ENCODE data around the gene AMH. TPM values are rescaled to one million over a fixed set of nuclear protein-coding genes. Genes with fewer than 3 reads are reported as not detected.

The AMH gene
- total and polyA plus RNA-seq, 2 of the 4 experiments (the other 2 are of a cell fraction) = 0.86 TPM; not detected in 1

DNA sequence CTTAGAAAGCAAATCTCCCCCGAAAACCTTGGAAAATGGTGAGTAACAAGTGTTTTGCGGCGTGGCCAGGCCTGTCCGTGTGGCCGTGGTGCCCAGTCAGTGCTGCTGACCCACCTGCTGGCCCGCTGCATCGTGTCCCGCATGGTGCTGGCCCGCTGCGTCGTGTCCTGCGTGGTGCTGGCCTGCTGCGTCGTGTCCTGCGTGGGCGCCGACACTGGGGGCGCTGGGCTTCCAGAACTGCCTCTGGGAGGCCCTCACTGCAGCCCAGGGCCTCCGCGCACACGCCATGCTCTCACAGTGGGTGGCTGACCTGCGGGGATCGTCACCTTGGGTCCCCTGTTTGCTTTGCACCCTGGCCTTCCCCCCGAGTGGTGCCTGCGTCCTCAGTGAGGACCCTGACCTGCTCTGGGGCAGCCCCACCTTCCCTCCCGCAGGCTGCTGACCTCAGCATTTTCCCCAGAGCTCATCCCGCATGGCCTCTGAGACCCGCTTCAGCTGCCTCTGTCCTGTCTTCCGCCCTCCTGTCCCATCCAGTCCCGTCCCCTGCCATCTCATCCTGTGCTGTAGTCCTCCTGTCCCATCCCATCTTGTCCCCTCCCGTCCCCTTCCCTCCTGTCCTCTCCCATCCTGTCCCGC lies 23.6 kb upstream of the AMH start:
- Histone ChIP-seq H2BK120ac (ENCODE audit: low read depth, low read length) (no peak overlapping the region), H4K5ac (ENCODE audit: low read depth, low read length) (no peak overlapping the region), H2AK9ac (replicated peaks; ENCODE audit: low read depth, low read length, poor library complexity) (no peak overlapping the region), H2BK15ac (ENCODE audit: low read depth, low read length) (no peak overlapping the region), H2AK5ac (ENCODE audit: low read depth, low read length) (no peak overlapping the region), H3K36me3 (ENCODE audit: control insufficient read depth, insufficient read depth, low read length) (peaks cover 73% of the 10 kb centered on the region), H3K79me1 (ENCODE audit: low read depth in 1 of 2, low read length in 2 of 2) (peaks cover 9 to 14% of the 10 kb centered on the region in 2 experiments), H4K91ac (ENCODE audit: insufficient read depth, low read depth, low read length) (no peak overlapping the region), H3K4me3 (ENCODE audit: insufficient read depth, low read depth, low read length) (no peak overlapping the region), H3K23ac (ENCODE audit: low read depth, low read length) (no peak overlapping the region), H3K9me3 (ENCODE audit: control insufficient read depth, insufficient read depth, low read length) (no peaks in the 10 kb centered on the region), H3K4me2 (ENCODE audit: low read depth, low read length) (no peak overlapping the region), H3K27me3 (ENCODE audit: control insufficient read depth, insufficient read depth, low read length) (no peaks in the 10 kb centered on the region), H3K9ac (ENCODE audit: low read depth, low read length) (no peak overlapping the region), H3K56ac (ENCODE audit: extremely low read depth, insufficient read depth, low read length) (no peak overlapping the region), H3K4ac (ENCODE audit: low read depth, low read length) (no peak overlapping the region), H2BK20ac (ENCODE audit: low read depth, low read length) (no peak overlapping the region), H2AFZ (replicated peaks; ENCODE audit: low read length, poor library complexity) (no peak overlapping the region), H3K14ac (replicated peaks; ENCODE audit: low read depth, low read length) (no peak overlapping the region), H3K27ac (ENCODE audit: insufficient read depth, low read length) (no peak overlapping the region), H4K20me1 (ENCODE audit: insufficient read depth, low read length) (peaks cover 12% of the 10 kb centered on the region), H3K4me1 (ENCODE audit: control insufficient read depth, insufficient read depth, low read length) (no peaks in the 10 kb centered on the region), H4K8ac (ENCODE audit: low read depth in 2 of 2, low read length in 2 of 2) (no peak overlapping the region), H3K18ac (ENCODE audit: low read depth, low read length) (no peak overlapping the region), H2BK5ac (ENCODE audit: low read depth, low read length, poor library complexity, severe bottlenecking) (no peak overlapping the region), H3K9me1 (ENCODE audit: insufficient read depth, low read length) (no peaks in the 10 kb centered on the region)
- BruUV-seq (replicated peaks) = no TSS peak
- ChIA-PET POLR2A (ENCODE audit: unreplicated experiment) (no interaction called here), CTCF (no interaction called here)
- DNase-seq (no peak), ATAC-seq (ENCODE audit: low read depth) (no peak)
- intact Hi-C loops (cut with micrococcal nuclease) = no loop called here
- dilution Hi-C loops (cut with HindIII; ENCODE audit: low sequenced_read_pairs, unreplicated experiment) = no loop called here
- 95% methylated on average over 24 of the region's 32 CpGs; no CpG with 5 or more reads in 1 of the 2 experiments for WGBS, 2 experiments (ENCODE audit: extremely low coverage in 2 of 2, insufficient read length in 1 of 2)
- peak; percentile 94 for TF ChIP-seq MAFK (IDR thresholded peaks at IDR 0.05; ENCODE audit: low read depth, low read length)
- TF ChIP-seq MXI1 (IDR thresholded peaks at IDR 0.05; ENCODE audit: borderline replicate concordance, low read depth, low read length) = no peak
- no peak for TF ChIP-seq CTCF (conservative IDR thresholded peaks at IDR 0.05; ENCODE audit: low read depth, low read length)
- no peak for TF ChIP-seq RAD21 (IDR thresholded peaks at IDR 0.05; ENCODE audit: low read length)
- TF ChIP-seq POLR2A (IDR thresholded peaks at IDR 0.05; ENCODE audit: low read depth, low read length) = no peak
- TF ChIP-seq CEBPB (IDR thresholded peaks at IDR 0.05; ENCODE audit: low read depth, low read length) = no peak
- in situ Hi-C loops (cut with MboI; ENCODE audit: low sequenced_read_pairs) = no loop called here

Measured in IMR-90 (cell line).